Hepatocyte (in vitro differentiated cells): ENCODE measurements around the gene HS3ST5.

Experiments
- CTCF ChIP-seq: fragments of 200-600 bp; sonication (generic); IDR thresholded peaks from 2 replicates; pipeline ENCODE4 v1.5.1; 2016; ENCODE audit warnings: antibody characterized with exemption, mild to moderate bottlenecking; ENCODE audit not compliant: poor library complexity
- EZH2phosphoT487 ChIP-seq: fragments of 200-600 bp; sonication (generic); IDR thresholded peaks from one replicate; pipeline ENCODE4 v1.6.1; 2018; ENCODE audit warnings: antibody characterized with exemption, mild to moderate bottlenecking, low read depth, moderate library complexity; ENCODE audit not compliant: unreplicated experiment, severe bottlenecking

GRCh38 chr6:114008331-114008730, 334.5 kb downstream of the HS3ST5 start:
- TF ChIP-seq CTCF (no peak), EZH2phosphoT487 (no peak)
